Natural killer cell (primary cell): ENCODE results near the gene TGFBR3. TPM values are rescaled to one million over a fixed set of nuclear protein-coding genes. Genes with fewer than 3 reads are reported as not detected.

ENCODE experiments used
- ATAC-seq, 3 donors: fragments of 150-1000 bp in 2 of 3; fragments of 200-7000 bp in 1 of 3; cut with Tn5 transposase; 1 replicate in 1 of 3; 2 replicates in 2 of 3; pipeline ENCODE4 v1.10.0; 2021; ENCODE audit warnings: mild to moderate bottlenecking in 2 of 3, moderate library complexity in 2 of 3
- DNase-seq, 2 donors: peaks; one replicate each; pipeline versions ENCODE4 v3.0.0 to v3.0.0-alpha.2; 2013 to 2021; ENCODE audit warnings: mixed read lengths in 1 of 2
- H3K27ac ChIP-seq: one replicate; pipeline ENCODE4 v1.5.1; 2013; ENCODE audit warnings: mild to moderate bottlenecking, low read length
- H3K27me3 ChIP-seq: one replicate; pipeline ENCODE4 v1.6.1; 2013; ENCODE audit warnings: low read length; ENCODE audit not compliant: control insufficient read depth, insufficient read depth
- H3K36me3 ChIP-seq: one replicate; pipeline ENCODE4 v1.6.1; 2013; ENCODE audit warnings: low read length; ENCODE audit not compliant: control insufficient read depth, insufficient read depth
- H3K4me1 ChIP-seq: one replicate; pipeline ENCODE4 v1.6.1; 2013; ENCODE audit warnings: low read length; ENCODE audit not compliant: control insufficient read depth, insufficient read depth
- H3K4me3 ChIP-seq: one replicate; pipeline ENCODE4 v1.5.1; 2013; ENCODE audit warnings: low read length
- H3K9me3 ChIP-seq: one replicate; pipeline ENCODE4 v1.6.1; 2013; ENCODE audit warnings: low read length; ENCODE audit not compliant: control insufficient read depth, insufficient read depth
- H3K27ac Mint-ChIP-seq, 2 donors: one replicate each; pipeline ENCODE4 v1.8.0; 2022; ENCODE audit warnings: mild to moderate bottlenecking in 2 of 2, mixed read lengths in 2 of 2, moderate library complexity in 1 of 2
- H3K27me3 Mint-ChIP-seq, 2 donors: one replicate each; pipeline ENCODE4 v1.8.0; 2022; ENCODE audit warnings: low read depth in 2 of 2, mixed read lengths in 2 of 2
- H3K36me3 Mint-ChIP-seq: one replicate; pipeline ENCODE4 v1.8.0; 2022; ENCODE audit warnings: mixed read lengths
- H3K4me1 Mint-ChIP-seq, 2 donors: one replicate each; pipeline ENCODE4 v1.8.0; 2022; ENCODE audit warnings: mixed read lengths in 2 of 2
- H3K4me3 Mint-ChIP-seq: one replicate; pipeline ENCODE4 v1.8.0; 2022; ENCODE audit warnings: mild to moderate bottlenecking, moderate library complexity, mixed read lengths
- H3K9me3 Mint-ChIP-seq, 2 donors: one replicate each; pipeline ENCODE4 v1.8.0; 2022; ENCODE audit warnings: mixed read lengths in 2 of 2
- CTCF ChIP-seq: fragments of 200-600 bp; IDR thresholded peaks from one replicate; pipeline ENCODE4 v1.8.0; 2022; ENCODE audit warnings: antibody characterized with exemption
- WGBS: methylation state at CpG from one replicate; pipeline ENCODE4 v1.1.7; 2013; ENCODE audit warnings: missing lambda C conversion rate; ENCODE audit not compliant: insufficient coverage; 5-methylcytosine and 5-hydroxymethylcytosine counted together
- intact Hi-C: fragments of 100-400 bp; cut with micrococcal nuclease; formaldehyde crosslinking; loops from one replicate; pipeline ENCODE4 v1.14.2; 2022
- total RNA-seq, 4 donors: library from RNA; stranded (reverse); fragments of 120-200 nt in 1 of 4; gene quantifications; one replicate each; pipeline versions ENCODE4 v1.2.3 to v1.2.4, GENCODE V29; 2013 to 2022

Gene TGFBR3
- total RNA-seq, 3 donors from 2014 or later (not counting 1 experiment from before 2014, with no cell fraction given): 225 to 274 (median 243) TPM

- intact Hi-C loops: no loop called here
- peak overlapping the region; percentile 87 to 96 for H3K27ac Mint-ChIP-seq
- 87% methylated on average over 5 of the region's 7 CpGs for WGBS
- no peak overlapping the region for H3K27ac ChIP-seq
- H3K27me3 Mint-ChIP-seq: no peaks in the 10 kb centered on the region
- peaks cover 22% of the 10 kb centered on the region for H3K36me3 Mint-ChIP-seq
- no peaks in the 10 kb centered on the region for H3K27me3 ChIP-seq
- H3K4me1 ChIP-seq: peaks cover 46% of the 10 kb centered on the region
- no peak for DNase-seq
- H3K4me3 Mint-ChIP-seq: no peak overlapping the region
- no peak for TF ChIP-seq CTCF
- peaks cover 3% of the 10 kb centered on the region for H3K9me3 ChIP-seq
- H3K9me3 Mint-ChIP-seq: no peaks in the 10 kb centered on the region
- no peak for ATAC-seq
- peaks cover 23% of the 10 kb centered on the region for H3K36me3 ChIP-seq
- H3K4me1 Mint-ChIP-seq: peaks cover 79 to 83% of the 10 kb centered on the region in 2 donors
- H3K4me3 ChIP-seq: no peak overlapping the region
Observed at GRCh38 chr1:91795591-91796389, 90.2 kb downstream of the TGFBR3 start.

GRCh38 chr1:91793877-91794276 is 92.1 kb downstream of the TGFBR3 start:
- H3K4me3 Mint-ChIP-seq: no peak overlapping the region
- H3K9me3 Mint-ChIP-seq: no peaks in the 10 kb centered on the region
- ATAC-seq (no peak), DNase-seq (no peak)
- H3K27ac Mint-ChIP-seq: peak overlapping the region; percentile 87 to 96
- Histone ChIP-seq H3K27ac (no peak overlapping the region), H3K9me3 (peaks cover 3% of the 10 kb centered on the region), H3K4me1 (peaks cover 39% of the 10 kb centered on the region), H3K27me3 (no peaks in the 10 kb centered on the region), H3K36me3 (peaks cover 29% of the 10 kb centered on the region), H3K4me3 (no peak overlapping the region)
- intact Hi-C loops: no loop called here
- H3K4me1 Mint-ChIP-seq: peaks cover 77 to 82% of the 10 kb centered on the region in 2 donors
- peaks cover 26% of the 10 kb centered on the region for H3K36me3 Mint-ChIP-seq
- WGBS: 93% methylated on average over 2 of the region's 3 CpGs
- H3K27me3 Mint-ChIP-seq: no peaks in the 10 kb centered on the region
- TF ChIP-seq CTCF: no peak

GRCh38 chr1:91793189-91793588 is 92.8 kb downstream of the TGFBR3 start:
- H3K27me3 Mint-ChIP-seq: no peaks in the 10 kb centered on the region
- H3K4me1 ChIP-seq: peaks cover 33% of the 10 kb centered on the region
- H3K9me3 ChIP-seq: peaks cover 3% of the 10 kb centered on the region
- H3K36me3 ChIP-seq: peaks cover 33% of the 10 kb centered on the region
- H3K27ac Mint-ChIP-seq: peak overlapping the region; percentile 87 to 89
- 100% methylated on average over 3 of the region's 5 CpGs for WGBS
- no peaks in the 10 kb centered on the region for H3K9me3 Mint-ChIP-seq
- peaks cover 26% of the 10 kb centered on the region for H3K36me3 Mint-ChIP-seq
- no peaks in the 10 kb centered on the region for H3K27me3 ChIP-seq
- ATAC-seq (no peak), DNase-seq (no peak)
- no peak overlapping the region for H3K4me3 Mint-ChIP-seq
- peaks cover 77 to 82% of the 10 kb centered on the region in 2 donors for H3K4me1 Mint-ChIP-seq
- intact Hi-C loops: no loop called here
- H3K27ac ChIP-seq: no peak overlapping the region
- no peak overlapping the region for H3K4me3 ChIP-seq
- TF ChIP-seq CTCF: no peak
